ENCODE results near the gene PLCL1.

- TF ChIP-seq PKNOX1 (IDR thresholded peaks at IDR 0.05) (no peak), HDGF (IDR thresholded peaks at IDR 0.05; ENCODE audit: borderline replicate concordance) (no peak), SP1 (IDR thresholded peaks at IDR 0.05) (no peak), BHLHE40 (IDR thresholded peaks at IDR 0.05; ENCODE audit: borderline replicate concordance) (no peak), FOXM1 (IDR thresholded peaks at IDR 0.05; ENCODE audit: borderline replicate concordance) (no peak), SUZ12 (IDR thresholded peaks at IDR 0.05) (no peak), ZNF384 (IDR thresholded peaks at IDR 0.05) (no peak)
Measured at GRCh38 chr2:197944416-197945096, 140.2 kb downstream of the PLCL1 start.
